HG02840 (cell line): Measurements from ENCODE around the gene SSTR3.
A peak's percentile ranks its signal among the peaks of the same experiment; 100 is the strongest.
"Not testable (repeated sequence)": the region's sequence is repeated elsewhere in the genome, so short reads cannot be mapped to it uniquely, and the experiment has no call there.

ENCODE experiments used
- ATAC-seq: cut with Tn5 transposase; IDR thresholded peaks from one replicate; pipeline ENCODE4 v1.9.1; 2021; ENCODE audit warnings: mild to moderate bottlenecking, moderate library complexity, moderate number of reproducible peaks; ENCODE audit not compliant: unreplicated experiment, low FRiP score

Gene SSTR3

DNA sequence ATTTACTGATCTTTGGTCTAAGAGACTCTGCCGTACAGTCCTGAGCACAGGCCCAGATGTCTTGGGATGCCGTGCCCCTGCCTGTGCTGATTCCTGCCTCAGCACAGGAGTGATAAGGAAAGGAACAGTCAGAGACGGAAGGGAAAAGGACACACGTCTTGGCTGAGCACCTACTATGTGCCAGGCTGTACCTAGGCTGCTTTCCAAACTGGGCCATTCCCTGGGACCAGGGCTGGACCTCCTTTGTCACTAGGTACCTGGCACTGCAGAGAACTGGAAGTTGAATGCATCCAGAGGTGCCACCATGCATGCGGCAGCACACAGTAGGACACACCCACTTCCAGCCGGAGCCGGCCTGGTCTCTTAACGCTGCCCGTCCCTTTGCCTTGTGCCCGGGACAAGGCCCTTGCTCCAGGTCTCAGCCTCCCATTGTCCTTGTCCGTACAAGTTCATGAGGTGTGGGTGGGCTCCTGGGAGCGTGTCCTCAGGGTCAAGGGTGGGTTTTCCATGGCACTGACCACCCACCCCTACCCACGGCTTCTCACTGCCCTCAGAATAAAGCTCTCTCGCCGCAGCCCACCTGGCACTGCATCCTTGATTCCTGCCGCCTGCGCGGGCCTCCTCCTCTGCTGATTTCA is 1.1 kb upstream of the SSTR3 start:
- ATAC-seq, result no peak

GRCh38 chr22:37211866-37212173 is 457 bp downstream of the SSTR3 start:
- no peak for ATAC-seq

DNA sequence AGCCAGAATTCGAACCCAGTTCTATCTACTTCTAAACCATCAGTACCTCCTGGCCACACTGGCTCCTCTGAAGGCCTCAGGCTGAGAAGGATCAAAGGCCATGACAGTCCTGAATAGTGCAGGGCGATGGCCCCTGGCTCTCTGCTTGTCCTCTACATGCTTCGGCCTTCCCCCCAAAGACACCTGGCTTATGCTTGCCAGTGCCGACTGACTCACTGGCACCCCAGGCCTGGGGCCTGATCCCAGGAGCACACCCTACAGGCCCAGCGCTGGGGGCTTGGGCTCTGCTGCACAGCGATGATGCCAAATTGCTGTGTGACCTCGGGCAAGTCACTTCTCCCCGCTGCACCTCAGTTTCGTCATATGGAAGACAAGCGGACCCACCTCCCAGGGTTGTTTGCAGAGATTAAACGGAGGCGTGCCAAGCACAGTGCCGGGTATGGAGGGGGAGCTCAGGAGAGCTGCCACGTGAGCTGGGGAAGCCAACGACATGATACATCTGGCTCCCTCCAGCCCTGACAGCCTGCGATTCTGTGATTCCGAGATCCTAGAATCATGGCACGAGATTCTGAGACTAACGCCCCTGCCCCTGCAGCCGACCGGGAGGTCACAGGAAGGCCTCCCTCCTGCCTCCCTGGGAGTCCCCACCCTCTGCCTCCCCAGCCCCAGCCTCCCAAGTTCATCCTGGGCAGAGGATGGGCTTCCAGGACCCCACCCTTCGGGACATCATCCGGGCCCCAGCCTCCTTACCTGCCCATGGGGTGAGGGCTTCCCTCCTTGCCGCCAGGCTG is 1.0 kb downstream of the SSTR3 start:
- no peak for ATAC-seq

DNA sequence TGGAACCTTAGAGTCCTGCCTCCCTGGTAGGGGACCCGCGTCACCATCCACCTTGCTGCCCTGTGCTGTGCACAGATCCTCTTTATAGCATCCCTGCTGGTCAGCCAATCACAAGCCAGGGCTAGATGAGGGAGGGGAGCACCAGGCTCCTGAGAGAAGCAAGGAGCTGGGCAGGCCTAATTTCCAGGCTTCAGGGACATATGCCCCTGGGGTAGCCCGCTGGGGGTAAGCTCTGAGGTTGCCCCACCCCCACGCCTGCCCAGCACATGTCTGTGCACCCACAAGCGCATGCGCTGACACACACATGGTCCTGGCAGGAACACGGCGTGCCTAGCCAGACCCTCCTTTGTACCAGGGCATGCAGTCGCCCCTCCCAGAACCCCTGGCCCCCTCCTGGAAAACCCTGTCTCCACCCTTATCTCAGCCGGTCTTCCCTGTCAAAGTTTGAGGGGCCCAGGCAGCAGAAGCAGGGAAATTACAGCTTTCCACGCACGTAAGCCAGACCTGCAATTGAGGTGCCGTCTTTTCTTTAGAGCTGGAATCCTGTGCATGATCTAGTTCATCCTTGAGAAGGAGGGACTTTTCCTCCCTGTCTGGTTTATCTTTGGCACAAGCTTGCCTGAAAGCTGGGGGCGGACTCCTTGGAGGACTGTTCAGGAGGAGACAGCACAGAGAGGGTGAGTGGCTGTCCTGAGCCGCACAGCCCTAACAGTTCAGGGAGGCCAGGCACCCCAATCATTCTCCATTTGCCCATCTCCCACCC is 2.1 kb downstream of the SSTR3 start:
- no peak for ATAC-seq

GRCh38 chr22:37209140-37209845 is 3.0 kb downstream of the SSTR3 start:
- ATAC-seq, result no peak

DNA sequence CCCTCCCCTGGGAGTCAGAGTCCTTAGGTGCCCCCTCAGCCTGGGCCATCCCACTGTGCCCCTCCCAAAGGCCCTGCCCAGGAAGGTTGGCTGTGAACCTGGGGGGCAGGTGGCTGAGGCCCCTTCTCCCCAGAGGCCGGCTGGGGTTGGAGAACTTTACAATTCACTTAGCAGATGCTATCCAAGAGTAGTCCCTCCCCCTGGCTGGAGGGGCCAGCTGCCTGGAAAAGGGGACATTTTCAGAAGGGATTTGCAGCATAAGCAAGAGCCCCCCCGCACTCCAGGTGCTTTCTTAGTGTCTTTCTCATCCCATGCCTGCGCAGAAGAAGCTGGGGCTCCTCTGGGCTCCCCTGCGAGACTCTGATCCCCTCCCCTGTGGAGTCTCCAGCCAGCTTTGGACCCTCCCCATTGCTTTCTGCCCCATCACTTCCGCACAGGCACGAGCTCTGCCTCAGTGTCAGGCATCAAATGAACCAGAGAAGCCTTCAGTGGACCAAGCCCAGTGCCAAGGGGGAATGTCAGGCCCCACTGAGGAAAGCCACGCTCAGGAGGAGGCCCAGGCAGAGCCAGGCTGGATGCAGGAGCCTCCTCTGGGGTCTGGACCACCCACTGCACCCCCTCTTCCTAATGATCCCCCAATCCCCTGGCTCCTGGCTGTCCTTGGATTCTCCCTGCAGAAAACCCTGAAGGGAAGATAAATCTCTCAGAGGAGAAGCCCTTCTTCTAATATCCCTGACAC is 3.7 kb downstream of the SSTR3 start:
- no peak for ATAC-seq

- no peak for ATAC-seq
Observed at GRCh38 chr22:37207981-37208380, 4.3 kb downstream of the SSTR3 start.

DNA sequence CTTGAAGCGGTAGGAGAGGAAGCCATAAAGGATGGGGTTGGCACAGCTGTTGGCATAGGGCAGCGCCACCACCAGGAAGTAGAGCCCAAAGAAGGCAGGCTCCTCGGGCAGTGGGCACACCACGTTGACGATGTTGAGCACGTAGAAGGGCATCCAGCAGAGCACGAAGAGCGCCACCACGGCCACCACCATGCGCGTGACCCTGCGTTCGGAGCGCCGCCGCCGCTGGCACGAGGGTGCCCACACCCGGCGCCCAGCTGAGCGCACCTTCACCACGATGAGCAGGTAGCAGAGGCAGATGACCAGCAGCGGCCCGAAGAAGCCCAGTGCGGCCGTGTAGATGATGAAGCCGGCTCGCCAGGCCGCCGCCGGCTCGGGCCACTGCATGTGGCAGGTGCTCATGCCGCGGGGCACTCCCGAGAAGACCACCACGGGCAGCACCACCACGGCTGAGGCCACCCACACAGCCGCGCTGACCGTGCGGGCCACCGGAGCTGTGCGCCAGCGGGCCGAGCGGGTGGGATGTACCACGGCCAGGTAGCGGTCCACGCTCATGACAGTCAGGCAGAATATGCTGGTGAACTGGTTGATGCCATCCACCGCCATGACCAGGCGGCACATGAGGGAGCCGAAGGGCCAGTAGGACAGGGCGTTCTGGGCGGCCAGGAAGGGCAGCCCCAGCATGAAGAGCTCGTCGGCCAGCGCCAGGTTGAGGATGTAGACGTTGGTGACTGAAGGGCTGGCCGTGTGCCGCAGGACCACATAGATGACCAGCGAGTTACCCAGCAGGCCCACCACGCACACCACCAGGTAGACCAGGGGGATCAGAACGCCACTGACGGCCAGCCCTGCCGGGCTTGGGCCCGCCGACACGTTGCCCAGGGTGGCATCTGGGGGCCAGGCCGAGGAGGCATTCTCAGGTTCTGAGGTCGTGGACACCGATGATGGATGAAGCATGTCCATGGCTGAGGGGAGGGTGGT is 5.1 kb downstream of the SSTR3 start:
- no peak for ATAC-seq

DNA sequence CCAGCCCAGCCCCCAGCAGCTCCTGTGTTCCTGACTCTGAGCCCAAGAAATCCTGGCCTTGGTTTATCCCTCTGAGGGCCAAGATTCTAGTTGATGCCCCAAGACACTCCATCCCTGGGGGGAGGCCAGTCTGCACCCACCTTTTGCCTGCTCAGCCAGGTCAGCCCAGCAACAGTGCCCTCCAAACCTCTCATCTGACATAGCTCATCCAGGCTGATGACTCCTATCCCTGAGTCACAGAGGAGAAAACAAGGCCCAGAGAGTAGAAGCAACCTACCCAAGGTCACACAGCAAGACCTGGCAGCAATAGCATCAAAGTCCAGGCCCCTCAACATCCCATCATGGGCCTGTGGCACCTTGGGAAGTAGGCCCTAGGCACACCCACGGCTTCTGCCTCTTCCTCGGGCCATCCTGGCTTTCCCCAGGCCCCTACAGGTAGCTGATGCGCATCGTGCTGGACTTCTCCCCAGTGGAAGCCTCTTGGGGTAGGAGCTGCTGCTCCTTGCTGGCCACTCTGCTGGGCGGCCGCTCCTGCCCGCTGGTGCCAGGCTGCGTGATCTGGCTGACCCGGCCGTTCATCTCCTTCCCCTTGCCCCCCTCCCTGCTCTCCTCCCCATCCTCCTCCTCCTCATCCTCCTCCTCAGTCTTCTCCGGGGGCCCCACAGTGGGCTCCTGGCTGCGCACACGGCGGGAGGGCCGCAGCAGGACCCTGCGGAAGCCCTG is 6.0 kb downstream of the SSTR3 start:
- ATAC-seq, result no peak

DNA sequence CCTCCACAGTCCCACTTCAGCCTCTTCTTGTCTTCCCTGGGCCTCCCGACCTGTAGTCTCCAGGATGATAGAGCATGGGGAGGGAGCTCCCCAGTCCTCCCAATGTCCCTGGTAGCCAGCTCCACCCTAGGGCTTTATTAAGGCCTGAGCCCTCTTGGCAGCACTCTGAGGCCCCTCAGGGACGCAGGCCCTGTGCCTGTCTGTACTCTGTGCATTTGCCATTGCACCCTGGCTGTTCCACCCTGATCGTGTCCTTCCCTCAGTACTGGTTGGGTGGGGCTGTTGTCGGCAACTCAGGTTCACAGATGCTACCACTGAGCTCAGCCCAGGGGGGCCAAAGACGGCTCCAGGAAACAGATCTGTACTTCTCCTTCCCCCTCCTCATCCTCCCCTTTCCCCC is 7.2 kb downstream of the SSTR3 start:
- ATAC-seq, result no peak

DNA sequence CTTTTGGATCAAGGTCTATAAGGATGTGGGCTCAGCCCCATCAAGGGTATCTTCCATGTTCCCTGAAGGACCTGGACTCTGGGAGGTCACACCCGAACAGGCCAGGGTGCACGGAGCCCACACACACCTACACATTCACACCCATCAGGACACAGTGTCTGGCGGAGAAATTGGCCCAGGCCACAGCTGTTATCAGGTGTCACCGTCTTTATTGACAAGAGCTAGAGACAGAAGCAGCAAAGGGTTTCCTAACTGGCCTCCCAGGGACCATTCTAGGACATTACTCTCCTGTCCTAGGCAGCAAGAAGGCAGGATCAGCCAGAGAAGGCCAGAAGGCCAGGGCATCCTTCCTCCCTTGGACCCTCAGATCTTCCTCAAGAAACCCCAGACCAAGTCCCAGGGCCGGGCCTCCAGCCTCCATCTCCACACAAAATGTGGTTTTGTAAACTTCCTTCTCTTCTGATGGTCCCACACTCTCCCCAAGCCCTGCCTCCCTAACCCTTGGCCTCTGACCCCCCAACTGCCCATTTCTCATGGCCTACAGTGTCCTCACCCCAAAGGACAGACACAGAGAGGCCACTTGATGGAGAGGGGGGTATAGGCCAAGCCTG is 8.1 kb downstream of the SSTR3 start:
- ATAC-seq, result no peak

DNA sequence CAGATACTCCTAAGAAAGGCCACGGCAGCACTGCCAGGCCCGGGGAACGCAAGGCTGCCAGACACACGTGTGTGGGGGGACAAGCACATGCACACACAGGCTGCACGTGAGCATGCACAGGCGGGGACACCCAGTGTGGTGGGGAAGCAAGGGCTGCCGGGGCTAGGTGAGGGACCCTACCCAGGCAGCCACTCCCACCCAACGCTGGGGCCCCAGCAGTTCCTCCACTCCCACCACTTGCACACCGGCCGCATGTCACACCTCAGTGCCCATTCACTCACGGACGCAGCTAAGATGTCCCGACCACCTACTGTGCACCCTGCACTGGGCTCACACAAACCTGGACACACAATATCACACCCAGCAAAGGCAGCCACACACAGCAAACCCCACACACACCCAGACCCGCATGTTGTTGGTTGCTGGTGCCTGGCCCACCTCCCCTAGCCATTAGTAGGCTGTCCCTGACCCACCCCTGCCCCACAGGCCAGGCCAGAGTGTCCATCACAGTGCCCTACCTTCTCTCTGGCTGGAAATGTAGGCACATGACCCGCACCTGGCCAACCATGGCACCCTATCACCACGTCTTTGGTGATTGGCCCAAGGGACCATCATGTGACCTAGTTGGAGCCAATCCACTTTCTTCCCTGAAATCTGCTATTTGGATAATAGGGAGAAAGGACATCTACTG is 8.8 kb downstream of the SSTR3 start:
- ATAC-seq, result no peak

DNA sequence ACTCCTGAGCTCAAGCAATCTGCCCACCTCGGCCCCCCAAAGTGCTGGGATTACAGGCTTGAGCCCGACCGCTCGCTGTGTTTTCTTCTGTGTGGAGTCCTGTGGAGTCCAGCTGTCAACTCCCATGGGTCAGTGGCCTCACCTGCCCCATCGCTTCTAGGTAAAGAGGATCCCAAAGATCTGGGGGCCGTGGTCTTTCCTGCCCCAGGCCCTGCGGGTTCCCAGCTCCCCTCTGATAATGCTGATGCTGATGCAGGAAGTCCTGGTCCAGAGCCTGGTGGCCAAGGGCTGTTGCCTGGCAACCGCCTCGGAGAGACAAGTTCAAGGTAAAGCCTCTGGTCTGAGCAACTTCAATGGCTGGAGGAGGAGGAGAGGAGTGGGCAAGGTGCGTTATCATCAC is 9.6 kb downstream of the SSTR3 start:
- no peak for ATAC-seq

DNA sequence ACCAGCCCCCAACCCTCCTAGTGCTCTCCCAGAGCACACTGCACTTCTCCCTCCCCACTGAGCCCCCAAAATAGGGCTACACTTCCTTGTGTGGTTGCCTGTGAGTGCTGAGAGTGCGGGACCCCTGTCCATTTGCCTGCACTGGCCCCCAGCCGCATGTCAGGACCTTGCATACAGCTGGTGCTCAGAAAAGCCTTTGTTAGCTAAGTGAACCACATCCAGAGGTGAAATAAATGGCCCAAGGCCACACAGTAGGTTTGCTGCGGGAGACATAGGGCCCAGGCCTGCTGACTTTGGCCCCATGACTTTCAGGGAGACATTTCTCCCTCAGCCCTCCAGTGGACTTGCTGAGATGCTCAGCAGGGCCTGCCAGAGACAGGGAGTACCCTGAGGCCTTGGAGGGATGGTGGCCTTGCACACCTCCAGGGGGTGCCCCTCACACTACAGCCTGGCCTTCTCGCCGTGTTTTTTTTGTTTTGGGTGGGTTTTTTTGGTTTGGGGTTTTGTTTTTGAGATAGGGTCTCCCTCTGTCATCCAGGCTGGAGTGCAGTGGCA is 10.2 kb downstream of the SSTR3 start:
- ATAC-seq, result no peak

DNA sequence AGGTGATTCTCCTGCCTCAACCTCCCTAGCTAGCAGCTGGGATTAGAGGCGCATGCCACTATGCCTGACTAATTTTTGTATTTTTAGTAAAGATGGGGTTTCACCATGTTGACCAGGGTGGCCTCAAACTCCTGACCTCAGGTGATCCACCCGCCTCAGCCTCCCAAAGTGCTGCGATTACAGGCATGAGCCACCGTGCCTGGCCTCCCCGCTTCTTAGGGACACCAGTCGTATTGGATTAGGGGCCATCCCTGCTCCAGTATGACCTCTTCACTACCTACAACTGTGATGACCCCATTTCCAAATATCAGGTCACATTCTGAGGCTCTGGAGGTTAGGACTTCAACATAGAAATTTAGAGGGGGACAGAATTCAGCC is 10.8 kb downstream of the SSTR3 start:
- not testable (repeated sequence) for ATAC-seq

GRCh38 chr22:37199760-37200108 is 12.5 kb downstream of the SSTR3 start:
- ATAC-seq, result no peak

- ATAC-seq, result peak; percentile 90
Observed at GRCh38 chr22:37199103-37199759, 13.0 kb downstream of the SSTR3 start.
